Measurements from ENCODE around the gene HES5.

DNA sequence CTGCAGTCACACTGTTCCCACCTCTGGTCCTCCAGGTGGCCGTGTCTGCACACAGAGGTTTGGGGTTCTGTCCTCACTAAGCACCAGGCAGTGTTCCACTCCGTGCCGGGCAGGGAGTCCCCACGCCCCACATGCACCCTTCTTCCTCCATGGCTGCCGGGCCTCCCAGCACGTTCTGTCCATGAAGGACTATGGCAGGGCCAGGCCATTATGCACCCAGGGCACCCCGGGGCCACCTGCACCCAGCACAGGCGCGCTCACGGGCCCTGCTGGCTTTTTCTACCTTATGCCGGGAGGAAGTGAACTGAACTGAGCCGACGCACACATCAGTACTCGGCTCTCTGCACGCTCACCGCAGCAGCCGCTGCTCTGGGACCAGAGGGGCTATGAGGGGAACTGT lies 13.9 kb downstream of the HES5 start:
- TF ChIP-seq EZH2 (IDR thresholded peaks at IDR 0.05; ENCODE audit: insufficient read depth, poor library complexity, severe bottlenecking) (no peak), EZH2phosphoT487 (IDR thresholded peaks at IDR 0.05; ENCODE audit: insufficient read depth, low read depth) (no peak)

Data from GM23248 (cell line).